ENCODE measurements around the gene EVX2. TPM values are rescaled to one million over a fixed set of nuclear protein-coding genes. Genes with fewer than 3 reads are reported as not detected.

EVX2 gene
- total RNA-seq, 4 donors from 2014 or later: not detected

DNA sequence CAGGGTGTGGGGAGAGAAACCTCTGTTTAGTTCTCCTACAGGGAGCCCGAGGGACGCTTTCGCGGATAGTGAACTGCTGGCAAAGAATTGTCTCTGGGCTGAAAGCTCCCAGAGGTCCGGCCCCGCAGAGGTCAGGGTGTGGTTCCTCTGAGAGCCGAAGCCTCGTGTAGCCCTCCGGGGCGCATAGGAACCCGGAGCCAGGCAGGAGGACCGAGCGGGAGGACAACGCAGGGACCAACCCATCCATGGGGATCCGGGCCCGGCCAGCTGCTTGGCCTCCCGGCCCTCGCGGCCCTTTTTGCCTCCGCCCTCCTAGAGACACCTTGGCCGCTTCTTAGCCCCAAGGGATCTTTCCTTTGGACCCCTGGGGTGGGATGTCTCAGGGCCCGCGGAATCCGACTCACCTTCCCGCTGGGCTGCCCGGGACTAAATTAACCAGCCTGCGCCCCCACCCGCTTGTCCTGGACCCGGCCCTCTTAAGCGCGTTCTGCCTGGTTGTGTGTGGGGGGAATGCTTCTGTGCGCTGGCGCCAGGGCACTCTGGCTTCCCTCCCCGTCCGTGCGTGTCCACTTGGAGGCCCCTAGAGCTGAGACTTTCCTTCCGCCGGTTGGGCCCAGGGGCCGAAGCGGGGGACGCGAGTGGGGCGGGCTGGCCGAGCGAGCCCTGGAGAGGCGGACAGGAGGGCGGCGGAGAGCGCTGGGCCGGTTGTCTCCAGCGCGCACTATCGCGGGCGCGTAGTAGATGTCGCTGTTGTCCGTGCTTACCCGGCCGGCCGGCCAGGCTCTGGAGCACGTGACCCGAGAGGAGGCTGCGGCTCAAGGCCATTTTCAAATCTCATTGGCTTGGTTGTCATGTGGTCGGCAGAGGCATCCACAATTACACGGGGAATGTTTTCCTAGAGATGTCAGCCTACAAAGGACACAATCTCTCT lies 32.4 kb upstream of the EVX2 start, which contains the start of gene HOXD10:
HOXD10 (plus strand) TSS at position 896 of the 931 bp plus-strand sequence. CDS start 56 bp downstream, outside the sequence.
- no peak within 1 kb of the TSS for H3K27ac ChIP-seq
- no peaks in the 10 kb centered on the region for H3K9me3 ChIP-seq
- no peaks in the 10 kb centered on the region for H3K36me3 ChIP-seq
- H3K27me3 ChIP-seq: peaks cover 0 to 90% of the 10 kb centered on the region in 2 donors
- H3K4me3 ChIP-seq: no peak within 1 kb of the TSS
- peaks cover 0 to 8% (median 0%) of the 10 kb centered on the region in 4 donors for H3K4me1 ChIP-seq
- DNase-seq: peak in 2 of 3 donors; percentile 52 to 55
- no peak for TF ChIP-seq POLR2A (IDR thresholded peaks at IDR 0.05)
- TF ChIP-seq, protein P1, sequence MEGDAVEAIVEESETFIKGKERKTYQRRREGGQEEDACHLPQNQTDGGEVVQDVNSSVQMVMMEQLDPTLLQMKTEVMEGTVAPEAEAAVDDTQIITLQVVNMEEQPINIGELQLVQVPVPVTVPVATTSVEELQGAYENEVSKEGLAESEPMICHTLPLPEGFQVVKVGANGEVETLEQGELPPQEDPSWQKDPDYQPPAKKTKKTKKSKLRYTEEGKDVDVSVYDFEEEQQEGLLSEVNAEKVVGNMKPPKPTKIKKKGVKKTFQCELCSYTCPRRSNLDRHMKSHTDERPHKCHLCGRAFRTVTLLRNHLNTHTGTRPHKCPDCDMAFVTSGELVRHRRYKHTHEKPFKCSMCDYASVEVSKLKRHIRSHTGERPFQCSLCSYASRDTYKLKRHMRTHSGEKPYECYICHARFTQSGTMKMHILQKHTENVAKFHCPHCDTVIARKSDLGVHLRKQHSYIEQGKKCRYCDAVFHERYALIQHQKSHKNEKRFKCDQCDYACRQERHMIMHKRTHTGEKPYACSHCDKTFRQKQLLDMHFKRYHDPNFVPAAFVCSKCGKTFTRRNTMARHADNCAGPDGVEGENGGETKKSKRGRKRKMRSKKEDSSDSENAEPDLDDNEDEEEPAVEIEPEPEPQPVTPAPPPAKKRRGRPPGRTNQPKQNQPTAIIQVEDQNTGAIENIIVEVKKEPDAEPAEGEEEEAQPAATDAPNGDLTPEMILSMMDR (IDR thresholded peaks at IDR 0.05): peak in 2 of 6 experiments; percentile 7 to 13

DNA sequence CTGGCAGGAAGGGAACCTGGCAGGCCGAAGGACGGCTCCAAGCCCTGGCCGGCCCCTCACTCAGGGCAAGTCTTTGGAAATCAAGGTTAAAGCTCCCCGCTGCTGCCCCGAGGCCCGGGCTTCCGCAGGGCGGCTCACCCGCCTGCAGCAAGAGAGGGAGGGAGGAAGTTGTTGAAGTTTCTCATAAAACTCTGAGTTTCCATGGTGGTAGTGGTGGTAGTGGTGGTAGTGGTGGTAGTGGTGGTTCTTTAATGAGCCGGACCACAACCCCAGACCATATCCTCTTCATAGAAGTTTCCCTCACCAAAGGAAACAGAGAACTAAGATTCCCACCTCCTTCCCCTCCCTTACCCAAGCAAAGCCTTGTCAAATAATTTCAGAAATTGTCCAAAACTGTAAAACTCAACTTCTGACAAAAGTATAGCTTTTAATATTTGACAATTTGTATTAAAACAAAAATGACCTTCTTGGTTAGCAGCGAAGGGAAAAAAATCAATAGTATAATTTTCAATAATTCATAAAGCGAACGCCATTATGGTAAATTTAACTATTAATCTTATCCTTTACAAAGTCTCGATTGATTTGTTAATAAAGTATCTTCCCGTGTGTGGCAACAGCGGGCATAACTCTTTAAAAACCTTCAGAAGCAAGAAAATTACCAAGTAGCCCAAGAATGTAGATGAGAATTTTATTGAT lies 31.3 kb upstream of the EVX2 start:
- Histone ChIP-seq H3K9me3 (no peaks in the 10 kb centered on the region), H3K36me3 (no peaks in the 10 kb centered on the region), H3K4me3 (no peak overlapping the region), H3K27ac (no peak overlapping the region), H3K27me3 (peaks cover 0 to 88% of the 10 kb centered on the region in 2 donors), H3K4me1 (peaks cover 0 to 8% (median 0%) of the 10 kb centered on the region in 4 donors)
- TF ChIP-seq, protein P1 (IDR thresholded peaks at IDR 0.05): no peak
- no peak for TF ChIP-seq POLR2A (IDR thresholded peaks at IDR 0.05)
- DNase-seq: peak in 1 of 3 donors; percentile 44

DNA sequence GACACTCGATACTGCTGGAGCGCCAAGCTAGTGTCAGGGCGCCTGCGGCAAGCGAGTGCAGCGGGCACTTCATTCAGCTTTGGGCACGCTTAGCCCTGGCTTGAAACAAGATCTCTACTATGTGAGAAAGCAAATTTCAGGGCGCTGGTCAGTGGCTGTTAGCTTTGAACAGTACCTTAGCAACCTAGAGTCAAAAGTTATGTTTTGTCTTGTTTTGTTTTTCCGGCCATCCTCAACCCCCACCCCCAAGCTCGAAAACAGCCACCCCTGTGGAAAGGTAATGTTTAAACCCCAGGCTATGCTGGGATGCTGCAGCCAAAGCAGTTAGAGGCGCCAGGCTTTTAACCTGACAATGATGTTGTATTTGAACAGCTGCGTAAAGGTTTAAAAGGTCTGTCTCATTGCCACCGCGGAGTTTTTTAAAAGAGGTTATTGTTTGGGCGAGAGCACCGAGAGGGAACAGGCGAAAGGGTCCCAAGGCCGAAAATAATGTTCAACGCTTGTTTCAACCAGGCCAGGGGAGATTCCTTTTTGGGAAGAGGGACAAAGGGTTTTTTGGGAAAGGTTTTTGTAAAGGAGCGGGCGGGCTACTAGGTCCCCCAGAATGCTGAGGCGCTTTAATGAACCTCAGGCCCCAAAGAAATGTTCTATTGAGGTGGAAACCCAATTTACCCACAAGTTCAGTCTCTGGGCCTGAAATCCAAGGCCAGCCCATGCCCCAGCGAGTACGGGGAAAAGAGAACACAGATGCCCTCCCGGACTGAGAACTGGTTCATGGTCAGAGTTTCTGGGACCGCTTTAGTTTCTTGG lies 30.6 kb upstream of the EVX2 start:
- Histone ChIP-seq H3K4me1 (peaks cover 0 to 8% (median 0%) of the 10 kb centered on the region in 4 donors), H3K36me3 (no peaks in the 10 kb centered on the region), H3K27me3 (peaks cover 0 to 88% of the 10 kb centered on the region in 2 donors), H3K27ac (no peak overlapping the region), H3K4me3 (no peak overlapping the region), H3K9me3 (no peaks in the 10 kb centered on the region)
- TF ChIP-seq, protein P1 (IDR thresholded peaks at IDR 0.05): no peak
- no peak for TF ChIP-seq POLR2A (IDR thresholded peaks at IDR 0.05)
- no peak for DNase-seq

DNA sequence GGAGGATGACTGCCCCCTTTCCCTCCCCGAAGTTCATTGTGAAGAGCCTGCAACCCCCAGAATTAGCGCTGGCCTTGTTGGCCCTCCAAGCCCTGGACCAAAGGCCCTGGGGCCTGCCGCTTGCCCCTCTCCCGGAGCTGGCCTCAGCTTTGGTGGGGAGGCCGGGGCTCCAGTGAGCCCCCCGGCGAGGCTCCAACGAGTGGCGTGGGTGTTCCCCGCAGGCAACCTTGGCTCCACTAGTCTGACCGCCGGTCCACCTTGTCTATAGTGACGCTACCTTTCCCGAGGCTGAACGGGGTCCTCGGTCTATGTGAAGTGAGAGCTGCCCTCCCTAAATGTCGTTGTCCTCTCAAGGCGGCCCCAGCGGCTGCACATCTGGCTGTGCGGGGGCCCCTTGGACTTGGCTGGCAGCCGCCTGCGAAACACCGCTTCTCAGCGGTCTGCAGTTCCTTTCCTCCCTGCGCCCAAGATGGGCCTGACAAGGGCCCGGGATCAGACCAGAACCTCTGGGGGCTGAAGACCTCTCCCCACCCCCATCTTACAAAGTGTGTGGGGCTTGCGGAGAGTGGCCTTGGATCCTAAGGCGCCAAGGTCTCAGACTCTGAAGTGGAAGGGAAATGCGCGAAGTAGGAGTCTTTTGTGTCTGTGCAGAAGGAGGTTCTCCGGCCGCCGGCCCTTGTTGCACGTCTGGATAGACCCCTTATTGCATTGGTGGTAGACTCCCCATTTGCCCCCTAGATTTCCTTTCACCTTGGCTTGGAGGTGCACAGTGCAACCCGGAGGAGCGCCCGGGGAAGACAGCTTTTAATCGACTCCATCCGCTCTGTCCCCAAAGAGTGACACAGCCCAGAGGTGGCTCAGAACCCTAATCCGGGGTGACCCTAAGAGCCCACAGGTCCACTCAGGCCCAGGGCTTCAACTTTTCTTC lies 28.9 kb upstream of the EVX2 start:
- Histone ChIP-seq H3K36me3 (no peaks in the 10 kb centered on the region), H3K4me3 (no peak overlapping the region), H3K27me3 (peaks cover 0 to 95% of the 10 kb centered on the region in 2 donors), H3K4me1 (peaks cover 0 to 20% (median 1%) of the 10 kb centered on the region in 4 donors), H3K9me3 (no peaks in the 10 kb centered on the region), H3K27ac (no peak overlapping the region)
- no peak for TF ChIP-seq POLR2A (IDR thresholded peaks at IDR 0.05)
- peak in 1 of 3 donors; percentile 46 for DNase-seq

DNA sequence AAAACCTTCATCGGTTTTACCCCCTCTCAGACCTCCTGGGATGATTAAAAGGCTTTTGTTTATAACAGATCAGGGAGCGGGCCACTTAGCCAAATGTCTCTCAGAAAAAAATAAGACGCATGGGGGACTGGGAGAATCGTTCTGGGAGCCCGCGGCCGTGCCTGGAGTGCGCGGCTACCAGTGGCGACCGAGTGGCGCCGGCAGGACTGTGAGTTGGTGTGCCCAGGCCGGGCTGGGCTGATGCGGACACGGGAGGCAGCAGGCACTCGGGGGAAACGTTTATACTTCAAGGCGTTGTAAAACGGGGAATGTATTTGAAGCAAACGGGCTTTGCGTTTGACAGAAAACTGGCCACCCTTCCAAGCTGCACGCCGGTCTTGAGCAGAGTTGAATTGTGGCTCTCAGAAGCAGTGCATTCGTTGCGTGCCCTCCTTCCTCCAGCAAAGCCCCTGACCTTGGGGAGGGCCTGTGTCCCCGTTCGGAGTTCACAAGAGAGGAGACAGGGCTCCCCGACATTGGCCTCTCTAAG lies 28.1 kb upstream of the EVX2 start:
- no peak overlapping the region for H3K27ac ChIP-seq

More for the DNA sequence above, 28.1 kb upstream of the EVX2 start:
- no peak for TF ChIP-seq POLR2A (IDR thresholded peaks at IDR 0.05)
- TF ChIP-seq, protein P1 (IDR thresholded peaks at IDR 0.05): no peak
- DNase-seq: peak in 1 of 3 donors; percentile 39
- Histone ChIP-seq H3K36me3 (no peaks in the 10 kb centered on the region), H3K9me3 (peaks cover 0 to under 1% (median 0%) of the 10 kb centered on the region in 4 donors), H3K4me1 (peaks cover 0 to 25% (median 1%) of the 10 kb centered on the region in 4 donors), H3K4me3 (no peak overlapping the region), H3K27me3 (peaks cover 0 to 91% of the 10 kb centered on the region in 2 donors)

All from Peyer's patch (tissue), 4 donors.